BJ (cell line): Measurements from ENCODE around the gene DOHH. TPM values are rescaled to one million over a fixed set of nuclear protein-coding genes. Genes with fewer than 3 reads are reported as not detected.

ENCODE experiments used
- CTCF ChIA-PET: fragments of 350-600 bp; formaldehyde crosslinking; extraction: SDS; loops from one replicate; lab custom pipeline; 2021; ENCODE audit warnings: antibody characterized with exemption, inconsistent platforms; lab: Yijun Ruan, JAX
- POLR2A ChIA-PET: fragments of 300-600 bp; sonication (Branson Sonifier 250); formaldehyde crosslinking; extraction: SDS; loops from one replicate; lab custom pipeline; 2021; ENCODE audit warnings: antibody characterized with exemption; lab: Charles Lee
- DNase-seq: peaks from one replicate; pipeline ENCODE4 v3.0.0-alpha.2; 2011; ENCODE audit warnings: low read depth
- H3K27me3 ChIP-seq: 2 replicates; pipeline ENCODE4 v1.6.0; 2011; ENCODE audit warnings: low read length; ENCODE audit not compliant: control insufficient read depth, insufficient read depth
- H3K36me3 ChIP-seq: 2 replicates; pipeline ENCODE4 v1.5.1; 2011; ENCODE audit warnings: low read length; ENCODE audit not compliant: control insufficient read depth, insufficient read depth
- H3K4me3 ChIP-seq: 2 replicates; pipeline ENCODE4 v1.5.1; 2011; ENCODE audit warnings: low read depth, mild to moderate bottlenecking, control low read depth, low read length
- polyA plus RNA-seq: library from polyadenylated mRNA; depleted of rRNA; stranded (reverse); fragments of >200 nt; gene quantifications from 2 replicates; pipeline ENCODE4 v1.2.3, GENCODE V29; 2011
- TF ChIP-seq, protein P1 (sequence below): IDR thresholded peaks from 2 replicates; pipeline ENCODE4 v1.5.1; 2011; ENCODE audit warnings: low read depth, mild to moderate bottlenecking, control low read depth, inconsistent platforms, low read length, moderate library complexity; ENCODE audit not compliant: insufficient read depth

Gene DOHH
- polyA plus RNA-seq, 1 experiment = 8.3 TPM

DNA sequence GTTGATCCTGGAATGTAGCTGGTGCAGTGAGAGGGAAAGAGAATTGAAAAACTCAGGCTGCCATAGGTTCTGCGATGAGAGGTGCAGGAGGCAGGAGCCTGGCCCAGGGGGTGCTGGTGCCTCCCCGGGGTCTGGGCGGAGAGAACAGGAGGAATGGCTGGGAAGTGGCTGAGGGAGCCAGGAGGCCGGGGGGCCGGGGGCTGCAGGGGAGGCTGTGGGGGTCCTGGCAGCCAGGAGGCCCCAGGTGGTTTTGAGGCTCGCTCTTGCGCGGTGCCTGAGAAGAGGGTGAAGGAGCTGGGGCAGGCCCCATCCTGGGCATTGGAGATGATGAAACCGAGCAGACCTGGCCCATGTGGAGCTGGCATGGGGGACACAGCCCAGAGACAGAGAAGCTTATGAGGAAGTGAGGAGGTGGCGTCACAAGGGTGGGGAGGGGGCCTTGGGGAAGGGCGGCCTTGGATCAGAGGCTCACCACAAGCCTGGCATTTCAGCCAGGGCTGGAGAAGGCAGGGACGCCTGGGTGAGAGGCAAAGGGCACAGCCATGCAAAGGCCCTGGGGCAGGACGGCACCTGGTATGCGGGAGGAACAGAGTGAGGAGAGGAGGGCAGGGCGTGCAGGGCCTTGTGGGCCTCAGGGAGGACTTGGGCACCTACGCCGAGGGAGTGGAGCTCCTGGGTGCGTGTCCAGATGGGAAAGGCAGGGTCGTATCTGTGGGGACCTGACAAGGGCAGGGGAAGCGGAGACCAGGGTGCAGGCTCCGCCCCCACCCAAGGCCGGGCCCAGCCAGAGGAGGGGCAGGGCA, 37.2 kb upstream of the DOHH start:
- TF ChIP-seq, protein P1, sequence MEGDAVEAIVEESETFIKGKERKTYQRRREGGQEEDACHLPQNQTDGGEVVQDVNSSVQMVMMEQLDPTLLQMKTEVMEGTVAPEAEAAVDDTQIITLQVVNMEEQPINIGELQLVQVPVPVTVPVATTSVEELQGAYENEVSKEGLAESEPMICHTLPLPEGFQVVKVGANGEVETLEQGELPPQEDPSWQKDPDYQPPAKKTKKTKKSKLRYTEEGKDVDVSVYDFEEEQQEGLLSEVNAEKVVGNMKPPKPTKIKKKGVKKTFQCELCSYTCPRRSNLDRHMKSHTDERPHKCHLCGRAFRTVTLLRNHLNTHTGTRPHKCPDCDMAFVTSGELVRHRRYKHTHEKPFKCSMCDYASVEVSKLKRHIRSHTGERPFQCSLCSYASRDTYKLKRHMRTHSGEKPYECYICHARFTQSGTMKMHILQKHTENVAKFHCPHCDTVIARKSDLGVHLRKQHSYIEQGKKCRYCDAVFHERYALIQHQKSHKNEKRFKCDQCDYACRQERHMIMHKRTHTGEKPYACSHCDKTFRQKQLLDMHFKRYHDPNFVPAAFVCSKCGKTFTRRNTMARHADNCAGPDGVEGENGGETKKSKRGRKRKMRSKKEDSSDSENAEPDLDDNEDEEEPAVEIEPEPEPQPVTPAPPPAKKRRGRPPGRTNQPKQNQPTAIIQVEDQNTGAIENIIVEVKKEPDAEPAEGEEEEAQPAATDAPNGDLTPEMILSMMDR = no peak
- DNase-seq = no peak
- CTCF ChIA-PET = interaction anchor here (1.7 kb wide), 1 partner anchor 8 kb away, joined by 8 read pairs; no protein-coding TSS in a partner anchor
- POLR2A ChIA-PET = no interaction called here
- Histone ChIP-seq H3K27me3 (no peaks in the 10 kb centered on the region), H3K36me3 (peaks cover 33% of the 10 kb centered on the region), H3K4me3 (no peak overlapping the region)

DNA sequence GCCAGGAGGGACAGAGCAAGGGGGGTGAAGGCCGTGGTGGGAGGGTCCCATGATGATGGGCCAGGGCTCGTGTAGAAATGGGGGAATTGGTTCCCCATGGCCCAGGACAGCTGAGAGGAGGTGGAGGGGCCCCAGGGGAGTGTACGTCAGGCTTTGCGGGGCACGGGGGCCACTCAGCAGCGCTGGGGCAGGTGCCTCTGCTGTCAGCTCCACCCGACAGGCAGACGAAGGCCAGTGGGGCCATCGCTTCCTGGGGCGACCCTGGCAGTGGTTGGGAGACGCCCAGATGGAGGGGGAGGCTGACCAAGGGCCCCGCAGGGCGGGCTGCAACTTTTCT, 36.6 kb upstream of the DOHH start:
- peaks cover 38% of the 10 kb centered on the region for H3K36me3 ChIP-seq
- POLR2A ChIA-PET = no interaction called here
- TF ChIP-seq, protein P1 = no peak
- no peaks in the 10 kb centered on the region for H3K27me3 ChIP-seq
- no peak overlapping the region for H3K4me3 ChIP-seq
- DNase-seq = no peak
- CTCF ChIA-PET = interaction anchor here (1.7 kb wide), 1 partner anchor 8 kb away, joined by 8 read pairs; no protein-coding TSS in a partner anchor

DNA sequence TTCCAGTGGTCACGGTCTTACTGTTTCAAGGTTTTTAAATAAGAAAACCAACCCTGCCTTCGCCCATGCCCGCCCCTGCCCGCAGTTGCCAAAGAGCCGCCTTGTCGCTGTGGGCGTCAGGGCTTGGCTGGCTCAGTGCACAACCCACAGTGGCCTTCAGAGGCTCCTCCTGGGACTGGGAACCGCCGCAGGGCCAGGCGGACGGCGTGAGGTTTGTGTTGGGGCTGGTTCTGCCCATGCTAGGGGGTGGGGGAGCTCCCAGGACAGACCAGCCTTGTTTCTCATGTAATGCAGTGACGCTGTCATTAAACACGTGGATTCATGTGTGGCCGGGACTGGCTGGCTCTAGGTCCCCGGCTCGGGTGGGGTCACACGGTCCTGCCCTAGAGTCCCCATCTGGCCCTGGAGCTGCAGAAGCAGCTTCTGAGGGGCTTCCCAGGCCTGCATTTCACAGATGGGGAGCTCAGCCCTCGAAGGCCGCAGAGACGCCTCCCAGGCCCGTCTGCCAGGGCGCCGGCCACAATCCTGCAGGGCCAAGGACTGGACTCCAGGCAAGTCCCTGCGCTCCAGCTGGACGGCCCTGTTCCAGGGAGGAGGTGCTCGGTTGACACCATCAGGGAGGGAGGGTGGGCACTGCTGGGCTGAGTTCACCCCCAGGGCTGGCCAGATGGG, 36.1 kb upstream of the DOHH start:
- ChIA-PET CTCF (interaction anchor here (1.7 kb wide), 1 partner anchor 9 kb away, joined by 8 read pairs; no protein-coding TSS in a partner anchor), POLR2A (no interaction called here)
- Histone ChIP-seq H3K27me3 (no peaks in the 10 kb centered on the region), H3K4me3 (no peak overlapping the region), H3K36me3 (peaks cover 41% of the 10 kb centered on the region)
- TF ChIP-seq, protein P1 = no peak
- no peak for DNase-seq

DNA sequence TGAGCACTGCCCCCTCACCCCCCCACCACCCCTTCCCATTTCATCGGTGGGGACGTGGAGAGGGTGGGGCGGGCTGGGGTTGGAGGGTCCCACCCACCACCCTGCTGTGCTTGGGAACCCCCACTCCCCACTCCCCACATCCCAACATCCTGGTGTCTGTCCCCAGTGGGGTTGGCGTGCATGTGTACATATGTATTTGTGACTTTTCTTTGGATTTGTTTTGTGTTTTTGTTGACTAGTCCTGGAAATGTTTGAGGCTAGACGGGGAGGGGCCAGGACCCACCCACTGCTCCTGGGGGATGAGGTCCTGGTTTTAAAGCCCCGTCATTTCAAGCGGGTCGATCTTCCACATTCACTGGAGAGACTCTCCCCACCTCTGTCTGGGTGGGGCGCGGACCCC, 35.5 kb upstream of the DOHH start:
- Histone ChIP-seq H3K27me3 (no peaks in the 10 kb centered on the region), H3K4me3 (no peak overlapping the region), H3K36me3 (peaks cover 46% of the 10 kb centered on the region)
- DNase-seq = no peak
- TF ChIP-seq, protein P1 = no peak
- CTCF ChIA-PET = interaction anchor here (1.7 kb wide), 1 partner anchor 9 kb away, joined by 8 read pairs; no protein-coding TSS in a partner anchor
- POLR2A ChIA-PET = no interaction called here

DNA sequence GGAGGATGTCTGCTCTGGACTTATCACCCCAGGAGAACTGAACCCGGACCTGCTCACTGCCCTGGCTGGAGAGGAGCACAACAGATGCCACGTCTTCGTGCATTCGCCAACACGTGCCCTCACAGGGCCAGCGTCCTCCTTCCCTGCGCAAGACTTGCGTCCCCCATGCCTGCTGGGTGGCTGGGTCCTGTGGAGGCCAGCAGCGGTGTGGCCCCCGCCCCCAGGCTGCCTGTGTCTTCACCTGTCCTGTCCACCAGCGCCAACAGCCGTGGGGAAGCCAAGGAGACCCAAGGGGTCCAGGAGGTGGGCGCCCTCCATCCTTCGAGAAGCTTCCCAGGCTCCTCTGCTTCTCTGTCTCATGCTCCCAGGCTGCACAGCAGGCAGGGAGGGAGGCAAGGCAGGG, 35.1 kb upstream of the DOHH start:
- TF ChIP-seq, protein P1 = no peak
- Histone ChIP-seq H3K27me3 (no peaks in the 10 kb centered on the region), H3K36me3 (peaks cover 46% of the 10 kb centered on the region), H3K4me3 (no peak overlapping the region)
- POLR2A ChIA-PET = no interaction called here
- no peak for DNase-seq
- CTCF ChIA-PET = no interaction called here
